Measurements from ENCODE around the gene ITPK1. TPM values are rescaled to one million over a fixed set of nuclear protein-coding genes. Genes with fewer than 3 reads are reported as not detected.

The ITPK1 gene
- total and polyA plus RNA-seq, 2 experiments from 2014 or later = 35.9 to 101 TPM

- TF ChIP-seq ZNF462 (CRISPR knock-in tag; IDR thresholded peaks at IDR 0.05) (no peak), CREB1 (CRISPR knock-in tag; IDR thresholded peaks at IDR 0.05; ENCODE audit: low read depth) (no peak), POLR2AphosphoS5 (IDR thresholded peaks at IDR 0.05; ENCODE audit: low read depth) (no peak), ZNF114 (CRISPR knock-in tag; IDR thresholded peaks at IDR 0.05) (no peak), ZNF331 (CRISPR knock-in tag; IDR thresholded peaks at IDR 0.05; ENCODE audit: low read depth) (no peak), EZH2phosphoT487 (IDR thresholded peaks at IDR 0.05; ENCODE audit: unreplicated experiment) (no peak), CTCF (conservative IDR thresholded peaks at IDR 0.05; ENCODE audit: low read depth in 2 of 2) (no peak)
Measured at GRCh38 chr14:92906420-92906819, 209.3 kb downstream of the ITPK1 start (continued).

- H3K4me3 Mint-ChIP-seq = no peak overlapping the region
- no peaks in the 10 kb centered on the region for H3K36me3 ChIP-seq (ENCODE audit: insufficient read depth)
- no peak overlapping the region for H3K27ac Mint-ChIP-seq
- H4K20me1 ChIP-seq (replicated peaks; ENCODE audit: insufficient read depth) = no peaks in the 10 kb centered on the region
- H3K4me1 ChIP-seq (ENCODE audit: insufficient read depth) = no peaks in the 10 kb centered on the region; the same call in 1 of the 2 replicates
- H3K9me2 ChIP-seq (ENCODE audit: insufficient read depth) = no peaks in the 10 kb centered on the region
- H3K4me1 Mint-ChIP-seq = peaks cover 7% of the 10 kb centered on the region
- peaks cover 9% of the 10 kb centered on the region for H3K27me3 Mint-ChIP-seq (ENCODE audit: insufficient read depth, low read depth, poor library complexity)
- no peaks in the 10 kb centered on the region; the same call in 2 of the 3 replicates for H3K36me3 Mint-ChIP-seq (ENCODE audit: low read depth)
- H3K4me3 ChIP-seq = no peak overlapping the region
- no peaks in the 10 kb centered on the region for H3F3A ChIP-seq (replicated peaks; ENCODE audit: low read depth)
- ATAC-seq (no peak), DNase-seq (ENCODE audit: low spot score) (no peak)
- H3K27me3 ChIP-seq (ENCODE audit: insufficient read depth) = peaks cover 3% of the 10 kb centered on the region; the same call in 1 of the 2 replicates
- H3K9me3 Mint-ChIP-seq = peaks cover 7% of the 10 kb centered on the region; the same call in 2 of the 3 replicates
- no peak overlapping the region for H3K4me2 ChIP-seq
- H3K27ac ChIP-seq (ENCODE audit: low read depth) = no peak overlapping the region
- no peak overlapping the region for H2AFZ ChIP-seq
- no peaks in the 10 kb centered on the region for H3K79me2 ChIP-seq (replicated peaks; ENCODE audit: insufficient read depth)
- TF ChIP-seq ZNF462 (CRISPR knock-in tag; IDR thresholded peaks at IDR 0.05) = no peak
- TF ChIP-seq ZNF114 (CRISPR knock-in tag; IDR thresholded peaks at IDR 0.05) = no peak
Measured at GRCh38 chr14:92905667-92906066, 210.1 kb downstream of the ITPK1 start.

Data from GM23338 (cell line).